ENCODE data around the gene C22orf23. TPM values are rescaled to one million over a fixed set of nuclear protein-coding genes. Genes with fewer than 3 reads are reported as not detected.

Gene C22orf23
- total and polyA plus RNA-seq, 2 of the 13 experiments (the other 11 are each of a cell fraction or from before 2014, with no cell fraction given), result 0.21 to 0.24 TPM

DNA sequence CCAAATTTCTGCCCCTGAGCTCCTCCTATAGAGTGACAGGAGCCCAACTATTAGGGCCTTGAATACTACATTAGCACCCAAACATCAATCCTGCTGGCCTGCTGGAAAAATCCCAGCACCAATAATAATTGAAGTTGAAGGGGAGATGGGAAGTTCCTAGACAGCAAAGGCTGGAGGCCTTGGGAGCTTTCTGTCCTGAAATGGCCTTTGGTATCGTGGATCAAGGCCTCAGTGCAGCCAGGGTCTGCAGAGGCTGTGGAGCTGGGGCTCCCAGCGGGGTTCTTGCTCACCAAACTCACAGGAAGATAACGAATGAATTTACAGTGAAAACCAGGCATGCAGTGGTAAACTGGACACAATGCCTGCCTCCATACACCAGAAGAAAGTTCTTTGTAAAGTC is 56.5 kb downstream of the C22orf23 start:
- no TSS peak for BruUV-seq (replicated peaks)
- H3K36me3 ChIP-seq (replicated peaks in 1 of 2; ENCODE audit: control insufficient read depth in 1 of 2, insufficient read depth in 2 of 2, low read length in 2 of 2), result no peaks in the 10 kb centered on the region
- intact Hi-C loops (cut with micrococcal nuclease; ENCODE audit: unreplicated experiment) (no loop called here), in situ Hi-C loops (cut with HindIII; ENCODE audit: extremely low pct_ligation_motif_present, low pct_unique_long_range_greater_than_20kb) (no loop called here)
- ChIA-PET POLR2A (interaction anchor here (1.0 to 6.8 kb wide), 12 partner anchors 10 to 94 kb away, joined by 3 to 69 read pairs (median 7); partner anchors contain the start of genes ANKRD54, GCAT and MICALL1), CTCF (ENCODE audit: low intra/inter-chr PET ratio, low total read pairs) (no interaction called here)
- H3K27me3 ChIP-seq (ENCODE audit: control insufficient read depth in 1 of 2, insufficient read depth in 2 of 2, low read length in 2 of 2), result no peaks in the 10 kb centered on the region
- H3K4me1 ChIP-seq (ENCODE audit: insufficient read depth, low read length), result peaks cover 80% of the 10 kb centered on the region
- no peak overlapping the region for H2AFZ ChIP-seq (ENCODE audit: low read length)
- no peak for DNase-seq (ENCODE audit: low spot score)
- H3K9me3 ChIP-seq (ENCODE audit: low read length), result no peaks in the 10 kb centered on the region
- H4K20me1 ChIP-seq (ENCODE audit: insufficient read depth, low read length), result no peaks in the 10 kb centered on the region
- no peak for FAIRE-seq
- peak overlapping the region; percentile 57 for H3K9ac ChIP-seq (ENCODE audit: insufficient read depth, low read depth, low read length)
- peak; percentile 37 for ATAC-seq
- H3K4me3 ChIP-seq (replicated peaks in 1 of 3; ENCODE audit: insufficient read depth in 1 of 3, low read depth in 2 of 3, low read length in 3 of 3), result peak overlapping the region in 2 of 3 experiments; percentile 28 to 47; a peak in 1 of 6 replicates
- H3K4me2 ChIP-seq (ENCODE audit: low read depth, low read length), result peak overlapping the region; percentile 72
- no peaks in the 10 kb centered on the region for H3K79me2 ChIP-seq (ENCODE audit: insufficient read depth, low read length)
- 0% methylated on average over 2 of the region's 3 CpGs for whole genome bisulfite sequencing (ENCODE audit: low lambda C conversion rate)
- peak overlapping the region; percentile 80 for H3K27ac ChIP-seq (ENCODE audit: extremely low read length, insufficient read depth, low read length)
- TF ChIP-seq SSRP1 (CRISPR knock-in tag; IDR thresholded peaks at IDR 0.05) (no peak), CREM (IDR thresholded peaks at IDR 0.05) (0 out of 2 replicates have a peak, but pooled peaks have one; percentile 22), CREM (CRISPR knock-in tag; IDR thresholded peaks at IDR 0.05) (no peak), TMF1 (CRISPR knock-in tag; IDR thresholded peaks at IDR 0.05; ENCODE audit: low read depth) (no peak), ZSCAN20 (CRISPR knock-in tag; IDR thresholded peaks at IDR 0.05; ENCODE audit: borderline replicate concordance) (0 out of 2 replicates have a peak, but pooled peaks have one; percentile 31), ZNF143 (CRISPR knock-in tag; IDR thresholded peaks at IDR 0.05) (0 out of 2 replicates have a peak, but pooled peaks have one; percentile 45), MEIS2 (CRISPR knock-in tag; IDR thresholded peaks at IDR 0.05) (0 out of 2 replicates have a peak, but pooled peaks have one; percentile 14), SOX13 (IDR thresholded peaks at IDR 0.05) (no peak), SOX13 (CRISPR knock-in tag; conservative IDR thresholded peaks at IDR 0.05 in 1 of 2, IDR thresholded peaks at IDR 0.05 in 1 of 2) (peak in 1 of 2 experiments; percentile 30; a peak in 1 of 4 replicates), SAP130 (CRISPR knock-in tag; IDR thresholded peaks at IDR 0.05; ENCODE audit: low read depth) (no peak), SIN3B (IDR thresholded peaks at IDR 0.05; ENCODE audit: low read length) (no peak)
- TF ChIP-seq, protein P1, sequence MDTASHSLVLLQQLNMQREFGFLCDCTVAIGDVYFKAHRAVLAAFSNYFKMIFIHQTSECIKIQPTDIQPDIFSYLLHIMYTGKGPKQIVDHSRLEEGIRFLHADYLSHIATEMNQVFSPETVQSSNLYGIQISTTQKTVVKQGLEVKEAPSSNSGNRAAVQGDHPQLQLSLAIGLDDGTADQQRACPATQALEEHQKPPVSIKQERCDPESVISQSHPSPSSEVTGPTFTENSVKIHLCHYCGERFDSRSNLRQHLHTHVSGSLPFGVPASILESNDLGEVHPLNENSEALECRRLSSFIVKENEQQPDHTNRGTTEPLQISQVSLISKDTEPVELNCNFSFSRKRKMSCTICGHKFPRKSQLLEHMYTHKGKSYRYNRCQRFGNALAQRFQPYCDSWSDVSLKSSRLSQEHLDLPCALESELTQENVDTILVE (CRISPR knock-in tag; IDR thresholded peaks at IDR 0.05), result no peak
- TF ChIP-seq, protein P2, sequence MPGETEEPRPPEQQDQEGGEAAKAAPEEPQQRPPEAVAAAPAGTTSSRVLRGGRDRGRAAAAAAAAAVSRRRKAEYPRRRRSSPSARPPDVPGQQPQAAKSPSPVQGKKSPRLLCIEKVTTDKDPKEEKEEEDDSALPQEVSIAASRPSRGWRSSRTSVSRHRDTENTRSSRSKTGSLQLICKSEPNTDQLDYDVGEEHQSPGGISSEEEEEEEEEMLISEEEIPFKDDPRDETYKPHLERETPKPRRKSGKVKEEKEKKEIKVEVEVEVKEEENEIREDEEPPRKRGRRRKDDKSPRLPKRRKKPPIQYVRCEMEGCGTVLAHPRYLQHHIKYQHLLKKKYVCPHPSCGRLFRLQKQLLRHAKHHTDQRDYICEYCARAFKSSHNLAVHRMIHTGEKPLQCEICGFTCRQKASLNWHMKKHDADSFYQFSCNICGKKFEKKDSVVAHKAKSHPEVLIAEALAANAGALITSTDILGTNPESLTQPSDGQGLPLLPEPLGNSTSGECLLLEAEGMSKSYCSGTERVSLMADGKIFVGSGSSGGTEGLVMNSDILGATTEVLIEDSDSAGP (CRISPR knock-in tag; IDR thresholded peaks at IDR 0.05; ENCODE audit: borderline replicate concordance), result no peak
- TF ChIP-seq, protein P3, sequence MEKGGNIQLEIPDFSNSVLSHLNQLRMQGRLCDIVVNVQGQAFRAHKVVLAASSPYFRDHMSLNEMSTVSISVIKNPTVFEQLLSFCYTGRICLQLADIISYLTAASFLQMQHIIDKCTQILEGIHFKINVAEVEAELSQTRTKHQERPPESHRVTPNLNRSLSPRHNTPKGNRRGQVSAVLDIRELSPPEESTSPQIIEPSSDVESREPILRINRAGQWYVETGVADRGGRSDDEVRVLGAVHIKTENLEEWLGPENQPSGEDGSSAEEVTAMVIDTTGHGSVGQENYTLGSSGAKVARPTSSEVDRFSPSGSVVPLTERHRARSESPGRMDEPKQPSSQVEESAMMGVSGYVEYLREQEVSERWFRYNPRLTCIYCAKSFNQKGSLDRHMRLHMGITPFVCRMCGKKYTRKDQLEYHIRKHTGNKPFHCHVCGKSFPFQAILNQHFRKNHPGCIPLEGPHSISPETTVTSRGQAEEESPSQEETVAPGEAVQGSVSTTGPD (CRISPR knock-in tag; IDR thresholded peaks at IDR 0.05), result 0 out of 2 replicates have a peak, but pooled peaks have one; percentile 32
- TF ChIP-seq, protein P4, sequence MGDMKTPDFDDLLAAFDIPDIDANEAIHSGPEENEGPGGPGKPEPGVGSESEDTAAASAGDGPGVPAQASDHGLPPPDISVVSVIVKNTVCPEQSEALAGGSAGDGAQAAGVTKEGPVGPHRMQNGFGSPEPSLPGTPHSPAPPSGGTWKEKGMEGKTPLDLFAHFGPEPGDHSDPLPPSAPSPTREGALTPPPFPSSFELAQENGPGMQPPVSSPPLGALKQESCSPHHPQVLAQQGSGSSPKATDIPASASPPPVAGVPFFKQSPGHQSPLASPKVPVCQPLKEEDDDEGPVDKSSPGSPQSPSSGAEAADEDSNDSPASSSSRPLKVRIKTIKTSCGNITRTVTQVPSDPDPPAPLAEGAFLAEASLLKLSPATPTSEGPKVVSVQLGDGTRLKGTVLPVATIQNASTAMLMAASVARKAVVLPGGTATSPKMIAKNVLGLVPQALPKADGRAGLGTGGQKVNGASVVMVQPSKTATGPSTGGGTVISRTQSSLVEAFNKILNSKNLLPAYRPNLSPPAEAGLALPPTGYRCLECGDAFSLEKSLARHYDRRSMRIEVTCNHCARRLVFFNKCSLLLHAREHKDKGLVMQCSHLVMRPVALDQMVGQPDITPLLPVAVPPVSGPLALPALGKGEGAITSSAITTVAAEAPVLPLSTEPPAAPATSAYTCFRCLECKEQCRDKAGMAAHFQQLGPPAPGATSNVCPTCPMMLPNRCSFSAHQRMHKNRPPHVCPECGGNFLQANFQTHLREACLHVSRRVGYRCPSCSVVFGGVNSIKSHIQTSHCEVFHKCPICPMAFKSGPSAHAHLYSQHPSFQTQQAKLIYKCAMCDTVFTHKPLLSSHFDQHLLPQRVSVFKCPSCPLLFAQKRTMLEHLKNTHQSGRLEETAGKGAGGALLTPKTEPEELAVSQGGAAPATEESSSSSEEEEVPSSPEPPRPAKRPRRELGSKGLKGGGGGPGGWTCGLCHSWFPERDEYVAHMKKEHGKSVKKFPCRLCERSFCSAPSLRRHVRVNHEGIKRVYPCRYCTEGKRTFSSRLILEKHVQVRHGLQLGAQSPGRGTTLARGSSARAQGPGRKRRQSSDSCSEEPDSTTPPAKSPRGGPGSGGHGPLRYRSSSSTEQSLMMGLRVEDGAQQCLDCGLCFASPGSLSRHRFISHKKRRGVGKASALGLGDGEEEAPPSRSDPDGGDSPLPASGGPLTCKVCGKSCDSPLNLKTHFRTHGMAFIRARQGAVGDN (CRISPR knock-in tag; IDR thresholded peaks at IDR 0.05), result peak; percentile 26; the same call in 1 of the 2 replicates
- TF ChIP-seq, protein P5, sequence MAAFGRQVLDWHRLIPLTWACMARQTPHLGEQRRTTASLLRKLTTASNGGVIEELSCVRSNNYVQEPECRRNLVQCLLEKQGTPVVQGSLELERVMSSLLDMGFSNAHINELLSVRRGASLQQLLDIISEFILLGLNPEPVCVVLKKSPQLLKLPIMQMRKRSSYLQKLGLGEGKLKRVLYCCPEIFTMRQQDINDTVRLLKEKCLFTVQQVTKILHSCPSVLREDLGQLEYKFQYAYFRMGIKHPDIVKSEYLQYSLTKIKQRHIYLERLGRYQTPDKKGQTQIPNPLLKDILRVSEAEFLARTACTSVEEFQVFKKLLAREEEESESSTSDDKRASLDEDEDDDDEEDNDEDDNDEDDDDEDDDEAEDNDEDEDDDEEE (CRISPR knock-in tag; IDR thresholded peaks at IDR 0.05), result no peak

Data from HepG2 (cell line).